ENCODE measurements around the gene KLHL22.

The KLHL22 gene

GRCh38 chr22:20458530-20459151 lies 37.0 kb downstream of the KLHL22 start:
- TF ChIP-seq CTCF (IDR thresholded peaks at IDR 0.05; ENCODE audit: borderline replicate concordance, control extremely low read depth, extremely low read depth, insufficient read depth, missing control alignments) = no peak
- DNase-seq (ENCODE audit: low spot score) = no peak
- in situ Hi-C loops (cut with MboI; ENCODE audit: low sequenced_read_pairs, unreplicated experiment) = no loop called here

GRCh38 chr22:20457506-20458240 lies 37.9 kb downstream of the KLHL22 start:
- in situ Hi-C loops (cut with MboI; ENCODE audit: low sequenced_read_pairs, unreplicated experiment) = no loop called here
- TF ChIP-seq CTCF (IDR thresholded peaks at IDR 0.05; ENCODE audit: borderline replicate concordance, control extremely low read depth, extremely low read depth, insufficient read depth, missing control alignments) = no peak
- DNase-seq (ENCODE audit: low spot score) = no peak

GRCh38 chr22:20456722-20457076 lies 38.9 kb downstream of the KLHL22 start:
- in situ Hi-C loops (cut with MboI; ENCODE audit: low sequenced_read_pairs, unreplicated experiment) = no loop called here
- DNase-seq (ENCODE audit: low spot score) = no peak
- no peak for TF ChIP-seq CTCF (IDR thresholded peaks at IDR 0.05; ENCODE audit: borderline replicate concordance, control extremely low read depth, extremely low read depth, insufficient read depth, missing control alignments)

GRCh38 chr22:20456064-20456721 lies 39.4 kb downstream of the KLHL22 start:
- TF ChIP-seq CTCF (IDR thresholded peaks at IDR 0.05; ENCODE audit: borderline replicate concordance, control extremely low read depth, extremely low read depth, insufficient read depth, missing control alignments) = peak; percentile 92
- in situ Hi-C loops (cut with MboI; ENCODE audit: low sequenced_read_pairs, unreplicated experiment) = no loop called here
- peak; percentile 88 for DNase-seq (ENCODE audit: low spot score)

- no peak for DNase-seq (ENCODE audit: low spot score)
- no peak for TF ChIP-seq CTCF (IDR thresholded peaks at IDR 0.05; ENCODE audit: borderline replicate concordance, control extremely low read depth, extremely low read depth, insufficient read depth, missing control alignments)
- in situ Hi-C loops (cut with MboI; ENCODE audit: low sequenced_read_pairs, unreplicated experiment) = no loop called here
Measured at GRCh38 chr22:20455709-20456063, 39.9 kb downstream of the KLHL22 start.

- in situ Hi-C loops (cut with MboI; ENCODE audit: low sequenced_read_pairs, unreplicated experiment) = no loop called here
- no peak for DNase-seq (ENCODE audit: low spot score)
- TF ChIP-seq CTCF (IDR thresholded peaks at IDR 0.05; ENCODE audit: borderline replicate concordance, control extremely low read depth, extremely low read depth, insufficient read depth, missing control alignments) = no peak
Measured at GRCh38 chr22:20453222-20453621, 42.4 kb downstream of the KLHL22 start.
